HTR-8/SVneo (cell line): ENCODE results near the gene LINGO4.
"Not testable (repeated sequence)": the region's sequence is repeated elsewhere in the genome, so short reads cannot be mapped to it uniquely, and the experiment has no call there.

Experiments
- DNase-seq: peaks from one replicate; pipeline ENCODE4 v3.0.0; 2011; ENCODE audit warnings: low spot score, mixed read lengths; ENCODE audit not compliant: insufficient read length
- FAIRE-seq: peaks from 2 replicates; lab custom pipeline; 2011; peaks lifted over from hg19 to GRCh38; lab: Jason Lieb, UNC

The LINGO4 gene

GRCh38 chr1:151790071-151790939 is 14.9 kb downstream of the LINGO4 start, which contains the start of gene TDRKH:
Gene TDRKH, minus strand, starts transcription at chr1:151790500. Its CDS starts 7,478 bp downstream, at chr1:151783022.
- FAIRE-seq = peak; percentile 94
- DNase-seq = peak; percentile 99

GRCh38 chr1:151787689-151788088 is 17.5 kb downstream of the LINGO4 start:
- no peak for DNase-seq
- no peak for FAIRE-seq

- DNase-seq (no peak), FAIRE-seq (no peak)
These were observed 21.4 kb downstream of the LINGO4 start for GRCh38 chr1:151783796-151784195.

- DNase-seq (no peak), FAIRE-seq (no peak)
These were observed 22.5 kb downstream of the LINGO4 start for GRCh38 chr1:151782741-151783140.

GRCh38 chr1:151782026-151782425 is 23.2 kb downstream of the LINGO4 start:
- FAIRE-seq, DNase-seq: not testable (repeated sequence)

- not testable (repeated sequence) for DNase-seq, FAIRE-seq
These were observed 24.5 kb downstream of the LINGO4 start for GRCh38 chr1:151780736-151781135.

- no peak for FAIRE-seq
- DNase-seq = no peak
These were observed 25.4 kb downstream of the LINGO4 start for GRCh38 chr1:151779852-151780251.

- FAIRE-seq (no peak), DNase-seq (no peak)
These were observed 27.9 kb downstream of the LINGO4 start for GRCh38 chr1:151777317-151777716.

- DNase-seq = no peak
These were observed 28.6 kb downstream of the LINGO4 start for GRCh38 chr1:151776665-151777062.

GRCh38 chr1:151775894-151776664 is 29.1 kb downstream of the LINGO4 start:
- FAIRE-seq (no peak), DNase-seq (no peak)

More at GRCh38 chr1:151776665-151777062, 28.6 kb downstream of the LINGO4 start:
- FAIRE-seq = no peak

GRCh38 chr1:151774256-151774922 is 30.8 kb downstream of the LINGO4 start:
- no peak for FAIRE-seq
- no peak for DNase-seq

GRCh38 chr1:151773702-151774101 is 31.5 kb downstream of the LINGO4 start:
- no peak for DNase-seq
- no peak for FAIRE-seq

GRCh38 chr1:151769270-151769669 is 35.9 kb downstream of the LINGO4 start:
- FAIRE-seq, DNase-seq: not testable (repeated sequence)

GRCh38 chr1:151768351-151769066 is 36.7 kb downstream of the LINGO4 start:
- not testable (repeated sequence) for FAIRE-seq

GRCh38 chr1:151763990-151764389 is 41.2 kb downstream of the LINGO4 start:
- DNase-seq (no peak), FAIRE-seq (no peak)

More at GRCh38 chr1:151768351-151769066, 36.7 kb downstream of the LINGO4 start:
- DNase-seq = not testable (repeated sequence)

GRCh38 chr1:151762941-151763921 is 42.0 kb downstream of the LINGO4 start, which contains the start of gene MRPL9:
Gene MRPL9, minus strand, starts transcription at chr1:151763496. Its CDS starts 17 bp downstream, at chr1:151763479.
- FAIRE-seq = peak; percentile 20
- DNase-seq = peak; percentile 89

GRCh38 chr1:151760597-151761385 is 44.4 kb downstream of the LINGO4 start:
- FAIRE-seq = no peak
- no peak for DNase-seq

GRCh38 chr1:151759241-151759640 is 46.0 kb downstream of the LINGO4 start:
- DNase-seq = no peak
- FAIRE-seq = no peak
